Neural progenitor cell (in vitro differentiated cells): ENCODE data around the gene SOSTDC1.

Experiments used
- CTCF ChIP-seq: fragments of 200-600 bp; sonication (generic); IDR thresholded peaks from 2 replicates; pipeline ENCODE4 v1.5.1; 2017; ENCODE audit warnings: antibody characterized with exemption, mild to moderate bottlenecking
- EZH2 ChIP-seq: fragments of 200-600 bp; sonication (generic); IDR thresholded peaks from 2 replicates; pipeline ENCODE4 v1.6.1; 2017; ENCODE audit warnings: antibody characterized with exemption, mild to moderate bottlenecking, moderate library complexity

GRCh38 chr7:16491148-16491547 is 25.6 kb upstream of the SOSTDC1 start:
- TF ChIP-seq CTCF: no peak
- TF ChIP-seq EZH2: no peak
